HG03354 (cell line): ENCODE results near the gene ALG1.
"Not testable (repeated sequence)": the region's sequence is repeated elsewhere in the genome, so short reads cannot be mapped to it uniquely, and the experiment has no call there.

ENCODE experiments used
- ATAC-seq: cut with Tn5 transposase; IDR thresholded peaks from one replicate; pipeline ENCODE4 v1.9.1; 2021; ENCODE audit warnings: mild to moderate bottlenecking; ENCODE audit not compliant: unreplicated experiment, poor library complexity, severe bottlenecking

ALG1 gene

DNA sequence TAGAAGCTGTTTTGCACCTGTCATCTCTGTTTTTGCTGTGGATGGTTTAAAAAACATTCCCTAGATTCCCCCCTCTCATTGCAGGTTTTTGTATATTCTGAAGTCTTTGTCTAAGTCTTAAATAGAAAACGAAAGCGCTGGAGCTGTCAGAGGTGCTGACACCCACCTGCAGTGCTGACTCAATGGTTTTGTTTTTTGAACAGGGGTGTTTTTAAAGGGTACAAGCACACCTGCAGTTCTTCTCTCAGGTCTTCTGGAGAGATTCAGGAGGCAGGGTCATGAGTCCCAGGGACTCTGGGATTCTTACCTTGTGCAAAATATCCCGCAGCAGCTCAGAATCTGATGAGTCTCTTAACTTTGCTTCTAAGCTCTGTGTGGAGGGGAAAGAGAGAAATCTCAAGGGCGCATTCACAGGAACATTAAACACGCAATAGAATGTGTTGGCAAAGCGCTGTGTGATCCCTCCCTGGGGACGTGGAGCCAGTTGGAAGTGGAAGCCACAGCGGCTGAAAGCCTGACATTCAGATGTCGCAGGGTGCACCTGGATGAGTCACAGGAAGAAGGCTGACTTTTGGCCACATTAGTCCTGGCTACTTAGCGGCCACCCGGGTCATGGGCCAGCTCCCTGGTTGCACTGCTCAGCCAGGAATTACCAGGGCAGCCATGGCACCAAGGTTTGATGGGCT is 23.6 kb downstream of the ALG1 start:
- not testable (repeated sequence) for ATAC-seq

- ATAC-seq: not testable (repeated sequence)
These were observed 24.9 kb downstream of the ALG1 start for GRCh38 chr16:5096437-5097060.

- ATAC-seq: not testable (repeated sequence)
These were observed 25.4 kb downstream of the ALG1 start for GRCh38 chr16:5097061-5097469.

DNA sequence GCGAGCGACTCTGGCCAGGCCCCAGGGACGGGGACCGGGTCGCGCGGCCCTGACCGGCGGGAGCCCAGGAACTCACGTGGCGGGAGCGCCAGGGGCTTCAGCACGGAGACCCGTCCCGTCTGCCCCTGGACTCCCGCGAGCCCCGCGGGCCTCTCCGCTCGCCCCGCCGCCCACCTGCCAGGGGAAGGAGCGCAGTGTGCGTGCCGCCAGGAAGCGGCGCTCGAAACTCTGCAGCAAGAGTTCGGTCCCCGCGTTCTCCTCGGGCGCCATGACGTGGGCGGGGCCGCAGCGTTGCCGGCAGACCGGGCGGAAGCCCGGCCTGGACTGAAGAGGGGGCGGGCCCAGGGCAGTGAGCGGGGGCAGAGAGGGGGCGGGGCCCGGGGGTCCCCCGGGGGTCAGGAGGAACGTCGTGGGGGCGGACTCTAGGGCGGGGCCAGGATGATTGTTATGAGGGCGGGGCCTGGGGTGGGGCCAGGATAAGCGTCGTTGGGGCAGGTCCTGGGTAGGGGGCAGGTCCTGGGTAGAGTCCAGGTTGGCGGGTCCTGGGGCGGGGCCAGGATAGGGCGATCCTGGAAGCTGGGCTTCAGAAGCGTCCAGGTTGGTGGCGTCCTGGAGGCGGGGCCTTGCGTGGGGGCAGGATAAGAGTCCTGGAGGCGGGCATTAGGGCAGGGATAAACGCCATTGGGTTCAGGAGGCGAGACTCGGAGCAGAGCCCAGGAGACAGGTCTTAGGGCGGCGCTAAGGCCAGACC is 26.0 kb downstream of the ALG1 start, which contains the start of gene EEF2KMT:
Gene EEF2KMT (minus strand): TSS at position 326 of the 751 bp plus-strand sequence. CDS start 56 bp downstream, at position 270.
- peak; percentile 98 for ATAC-seq

GRCh38 chr16:5098221-5099159 is 26.8 kb downstream of the ALG1 start:
- ATAC-seq: not testable (repeated sequence)

DNA sequence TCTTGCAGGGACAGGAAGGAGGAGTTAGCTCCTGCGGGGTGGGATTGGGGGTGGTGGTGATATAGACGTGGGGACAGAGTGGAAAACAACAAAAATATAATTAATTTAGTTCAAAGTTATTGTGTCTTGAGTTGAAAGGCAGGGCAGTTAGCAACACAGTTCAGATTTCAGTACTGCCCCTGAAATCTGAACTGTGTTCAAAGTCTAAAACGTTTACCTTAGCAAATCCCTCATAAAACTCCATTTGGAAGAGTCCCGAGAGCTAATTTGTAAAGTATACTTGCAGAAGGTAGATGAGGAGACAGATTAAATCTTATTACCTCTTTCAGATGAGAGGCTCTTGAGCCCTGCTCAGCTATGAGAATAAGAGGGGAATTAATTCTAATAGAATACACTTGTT is 27.5 kb downstream of the ALG1 start:
- not testable (repeated sequence) for ATAC-seq

GRCh38 chr16:5103296-5104032 is 31.8 kb downstream of the ALG1 start:
- not testable (repeated sequence) for ATAC-seq

DNA sequence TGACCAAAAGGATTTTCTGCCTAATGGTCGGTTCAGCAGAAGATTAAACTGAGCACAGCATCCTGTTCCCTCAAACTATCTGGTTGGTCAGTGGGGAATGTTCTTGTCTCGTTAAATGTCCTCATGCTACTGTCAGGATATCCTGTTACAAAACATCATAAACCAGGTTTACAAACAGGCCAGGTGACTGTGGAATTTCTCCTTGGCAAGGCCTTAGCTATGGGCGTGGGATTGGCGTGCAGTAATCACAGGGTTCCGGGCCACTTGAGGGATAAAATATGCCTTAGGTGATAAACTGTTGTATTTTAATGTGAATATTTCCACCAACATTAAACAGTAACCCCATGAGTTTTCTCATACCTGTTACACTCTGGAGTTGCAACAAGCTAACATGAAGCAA is 33.4 kb downstream of the ALG1 start:
- not testable (repeated sequence) for ATAC-seq

- ATAC-seq: no peak
These were observed 37.0 kb downstream of the ALG1 start for GRCh38 chr16:5108505-5109158.

DNA sequence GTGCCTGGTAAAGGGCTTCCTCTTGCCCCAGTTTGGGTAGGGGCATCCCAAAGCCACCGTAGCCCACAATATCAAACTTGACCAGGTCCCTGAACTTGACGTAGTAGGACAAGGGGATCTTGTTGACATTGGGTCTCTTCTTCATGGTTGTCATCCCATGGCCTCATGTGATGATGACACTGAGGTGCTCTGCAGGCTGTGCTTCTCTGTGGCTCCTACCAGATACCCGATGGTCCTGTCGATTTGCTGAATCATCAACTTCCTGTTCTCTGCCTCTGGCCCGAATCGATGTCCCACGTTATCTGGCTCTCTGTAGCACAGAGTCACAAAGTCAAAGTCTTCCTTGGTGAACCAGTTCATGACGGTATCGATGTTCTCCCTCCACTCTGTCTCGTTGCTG is 39.3 kb downstream of the ALG1 start:
- not testable (repeated sequence) for ATAC-seq

DNA sequence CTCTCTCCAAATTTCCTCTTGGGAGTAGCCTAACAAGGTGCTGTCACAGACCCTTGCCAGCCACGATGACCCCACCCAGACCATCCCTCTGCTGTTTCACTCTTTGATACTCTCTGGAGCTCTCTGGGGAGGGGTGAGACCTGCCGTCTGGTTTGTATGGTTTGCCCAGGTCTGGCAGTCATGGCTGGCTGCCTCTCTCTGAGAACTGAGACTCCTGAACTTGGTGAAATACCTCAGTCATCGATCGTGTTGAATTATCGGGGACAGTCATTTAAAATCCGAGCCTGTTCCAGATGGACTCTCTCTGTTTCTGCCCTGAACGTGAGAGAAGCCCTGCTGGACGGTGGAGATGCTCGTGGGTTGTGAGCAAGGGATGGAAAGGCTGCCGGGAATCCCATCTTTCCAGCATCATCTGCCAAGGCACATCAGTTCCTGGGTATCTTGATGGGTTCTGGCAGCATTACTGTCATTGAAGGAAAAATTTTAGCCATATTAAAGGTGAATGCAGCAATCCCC is 45.2 kb downstream of the ALG1 start:
- not testable (repeated sequence) for ATAC-seq

DNA sequence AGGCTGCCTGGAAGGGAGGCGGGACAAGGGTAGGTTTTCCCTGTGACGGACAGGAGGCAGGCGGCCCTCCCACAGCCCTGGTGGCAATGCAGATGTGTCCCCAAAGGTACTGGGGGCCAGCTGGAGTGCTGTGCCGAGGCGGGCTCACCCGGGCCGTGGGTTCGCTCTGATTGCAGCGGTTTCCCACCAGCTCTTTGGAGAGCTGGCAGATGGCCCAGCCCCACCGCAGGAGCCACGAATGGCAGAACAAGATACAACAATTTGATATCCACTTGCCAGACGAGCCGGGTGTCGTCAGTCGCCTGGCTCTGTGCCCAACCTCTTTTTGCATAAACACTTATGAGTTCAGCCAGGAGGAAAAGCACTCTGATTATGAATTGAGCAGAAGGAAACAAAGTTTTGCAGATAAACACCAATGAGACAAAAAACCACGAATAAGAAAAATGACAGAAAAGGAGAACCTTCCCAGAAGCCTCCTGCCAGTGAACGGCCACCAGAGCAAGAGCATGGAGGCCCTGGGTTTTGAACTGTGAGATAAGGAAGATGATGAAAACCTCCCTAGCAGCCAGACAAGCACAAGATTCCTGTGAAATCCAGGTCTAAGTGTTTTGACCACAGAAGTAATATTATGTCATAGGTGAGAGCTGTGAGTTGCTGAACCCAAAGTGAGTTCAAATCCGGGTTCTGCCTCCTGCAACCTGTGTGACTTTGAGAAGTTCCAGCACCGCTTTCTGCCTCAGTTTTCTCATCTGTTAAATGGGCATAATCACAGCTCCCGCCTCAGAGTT is 45.9 kb downstream of the ALG1 start:
- not testable (repeated sequence) for ATAC-seq

DNA sequence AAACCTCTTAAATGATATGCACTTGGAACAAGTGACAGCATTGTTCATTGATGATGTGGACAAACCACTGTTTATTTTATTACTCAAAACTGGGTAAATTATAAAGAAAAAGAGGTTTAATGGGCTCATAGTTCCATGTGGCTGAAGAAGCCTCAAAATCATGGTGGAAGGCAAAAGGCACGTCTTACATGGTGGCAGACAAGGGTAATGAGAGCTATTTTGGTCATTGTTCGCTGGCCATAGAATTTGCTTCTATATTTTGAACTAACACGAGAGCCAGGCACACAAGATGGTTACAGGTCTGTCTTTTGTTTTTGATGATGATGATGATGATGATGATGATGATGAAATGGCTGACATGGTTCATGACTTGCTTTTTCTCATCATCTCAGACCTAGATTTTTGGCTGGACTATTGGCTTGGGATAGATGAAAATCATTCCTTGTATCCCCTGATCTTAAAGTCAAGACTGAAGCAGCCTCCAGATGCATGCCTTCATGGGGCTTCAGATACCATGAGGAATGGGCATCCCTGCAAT is 59.9 kb downstream of the ALG1 start:
- ATAC-seq: not testable (repeated sequence)

GRCh38 chr16:5132915-5133600 is 61.4 kb downstream of the ALG1 start:
- ATAC-seq: not testable (repeated sequence)

DNA sequence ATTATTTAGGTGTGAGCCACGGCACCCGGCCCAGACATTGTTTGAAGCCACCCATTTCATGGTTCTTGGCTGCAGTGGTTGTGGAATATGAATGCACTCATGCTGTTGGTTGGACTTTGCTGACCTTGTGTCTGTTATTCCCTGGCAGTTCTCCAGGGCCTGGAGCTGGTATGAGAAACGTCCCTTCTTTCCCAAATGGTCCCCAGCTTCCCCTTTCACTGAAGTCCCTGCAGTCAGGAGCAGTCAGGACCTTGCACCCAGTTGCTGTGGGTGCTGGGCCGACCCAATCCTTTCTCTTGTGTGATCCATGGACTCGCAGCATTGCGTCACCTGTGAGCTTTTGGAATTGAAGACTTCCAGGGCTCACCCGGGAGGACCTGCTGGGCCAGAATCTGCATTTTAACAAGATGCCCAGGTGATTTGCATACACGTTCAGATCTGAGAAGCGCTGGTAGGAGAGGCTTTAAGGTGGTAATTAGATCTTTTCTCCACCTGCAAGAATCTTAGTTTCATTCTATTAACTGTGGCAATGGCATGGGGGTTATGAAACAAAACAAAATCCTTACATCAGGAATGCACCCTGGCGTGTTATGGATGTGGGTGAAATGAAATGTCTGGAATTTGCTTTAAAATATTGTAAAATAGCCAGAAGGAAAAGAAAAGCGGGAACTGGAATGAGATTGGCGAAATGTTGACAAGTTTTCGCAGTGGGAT is 63.3 kb downstream of the ALG1 start:
- ATAC-seq: not testable (repeated sequence)
